Neural progenitor cell (in vitro differentiated cells): Measurements from ENCODE around the gene LRRC8E.

ENCODE experiments used
- EZH2 ChIP-seq: fragments of 200-600 bp; sonication (generic); IDR thresholded peaks from 2 replicates; pipeline ENCODE4 v1.6.1; 2017; ENCODE audit warnings: antibody characterized with exemption, mild to moderate bottlenecking, moderate library complexity
- TF ChIP-seq, protein P1 (sequence below): fragments of 200-600 bp; sonication (generic); IDR thresholded peaks from 2 replicates; pipeline ENCODE4 v1.5.1; 2017; ENCODE audit warnings: antibody characterized with exemption, mild to moderate bottlenecking

GRCh38 chr19:7855426-7856108 lies 32.7 kb upstream of the LRRC8E start:
- TF ChIP-seq, protein P1, sequence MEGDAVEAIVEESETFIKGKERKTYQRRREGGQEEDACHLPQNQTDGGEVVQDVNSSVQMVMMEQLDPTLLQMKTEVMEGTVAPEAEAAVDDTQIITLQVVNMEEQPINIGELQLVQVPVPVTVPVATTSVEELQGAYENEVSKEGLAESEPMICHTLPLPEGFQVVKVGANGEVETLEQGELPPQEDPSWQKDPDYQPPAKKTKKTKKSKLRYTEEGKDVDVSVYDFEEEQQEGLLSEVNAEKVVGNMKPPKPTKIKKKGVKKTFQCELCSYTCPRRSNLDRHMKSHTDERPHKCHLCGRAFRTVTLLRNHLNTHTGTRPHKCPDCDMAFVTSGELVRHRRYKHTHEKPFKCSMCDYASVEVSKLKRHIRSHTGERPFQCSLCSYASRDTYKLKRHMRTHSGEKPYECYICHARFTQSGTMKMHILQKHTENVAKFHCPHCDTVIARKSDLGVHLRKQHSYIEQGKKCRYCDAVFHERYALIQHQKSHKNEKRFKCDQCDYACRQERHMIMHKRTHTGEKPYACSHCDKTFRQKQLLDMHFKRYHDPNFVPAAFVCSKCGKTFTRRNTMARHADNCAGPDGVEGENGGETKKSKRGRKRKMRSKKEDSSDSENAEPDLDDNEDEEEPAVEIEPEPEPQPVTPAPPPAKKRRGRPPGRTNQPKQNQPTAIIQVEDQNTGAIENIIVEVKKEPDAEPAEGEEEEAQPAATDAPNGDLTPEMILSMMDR: no peak
- TF ChIP-seq EZH2: no peak
